CD4-positive, CD25-positive, alpha-beta regulatory T cell (primary cell): Measurements from ENCODE around the gene ZFAND3. TPM values are rescaled to one million over a fixed set of nuclear protein-coding genes. Genes with fewer than 3 reads are reported as not detected.

Experiments
- ATAC-seq, 2 donors: fragments of 150-1000 bp; cut with Tn5 transposase; one replicate each; pipeline ENCODE4 v1.10.0; 2021; ENCODE audit warnings: low read depth in 2 of 2, moderate number of reproducible peaks in 2 of 2, moderate library complexity in 1 of 2
- DNase-seq, 3 donors: peaks; one replicate each; pipeline versions ENCODE4 v3.0.0 to v3.0.0-alpha.2; 2012 to 2022; ENCODE audit warnings: mixed read lengths in 1 of 3
- H3K27ac ChIP-seq: one replicate; pipeline ENCODE4 v1.7.0; 2013; ENCODE audit warnings: mild to moderate bottlenecking, low read length; ENCODE audit not compliant: insufficient read depth, poor library complexity, severe bottlenecking
- H3K27me3 ChIP-seq: one replicate; pipeline ENCODE4 v1.7.0; 2013; ENCODE audit warnings: low read length; ENCODE audit not compliant: control insufficient read depth, insufficient read depth
- H3K36me3 ChIP-seq: one replicate; pipeline ENCODE4 v1.7.0; 2013; ENCODE audit warnings: mild to moderate bottlenecking, low read length, moderate library complexity; ENCODE audit not compliant: control insufficient read depth, insufficient read depth
- H3K4me1 ChIP-seq: 2 replicates; pipeline ENCODE4 v1.7.0; 2013; ENCODE audit warnings: mild to moderate bottlenecking, low read length; ENCODE audit not compliant: insufficient read depth, control insufficient read depth, poor library complexity, severe bottlenecking
- H3K4me3 ChIP-seq: one replicate; pipeline ENCODE4 v1.7.0; 2013; ENCODE audit warnings: low read depth, mild to moderate bottlenecking, low read length, moderate library complexity
- H3K9me3 ChIP-seq, 2 experiments: 1 replicate in 1 of 2; 2 replicates in 1 of 2; pipeline ENCODE4 v1.7.0; 2013; ENCODE audit warnings: low read length in 2 of 2, mild to moderate bottlenecking in 1 of 2, moderate library complexity in 1 of 2; ENCODE audit not compliant: control insufficient read depth in 2 of 2
- H3K27ac Mint-ChIP-seq, 3 donors: one replicate each; pipeline ENCODE4 v1.8.0; 2020 to 2022; ENCODE audit warnings: mild to moderate bottlenecking in 3 of 3, mixed read lengths in 3 of 3, moderate library complexity in 2 of 3
- H3K27me3 Mint-ChIP-seq: one replicate; pipeline ENCODE4 v1.8.0; 2022; ENCODE audit warnings: mild to moderate bottlenecking, mixed read lengths
- H3K36me3 Mint-ChIP-seq: one replicate; pipeline ENCODE4 v1.8.0; 2020; ENCODE audit warnings: mixed read lengths
- H3K4me1 Mint-ChIP-seq, 4 donors: one replicate each; pipeline ENCODE4 v1.8.0; 2020 to 2022; ENCODE audit warnings: mixed read lengths in 4 of 4, mild to moderate bottlenecking in 1 of 4
- H3K4me3 Mint-ChIP-seq, 4 donors: one replicate each; pipeline ENCODE4 v1.8.0; 2020 to 2022; ENCODE audit warnings: mild to moderate bottlenecking in 4 of 4, mixed read lengths in 4 of 4, moderate library complexity in 3 of 4
- H3K9me3 Mint-ChIP-seq, 7 donors: one replicate each; pipeline ENCODE4 v1.8.0; 2020 to 2022; ENCODE audit warnings: mixed read lengths in 7 of 7, mild to moderate bottlenecking in 3 of 7, moderate library complexity in 2 of 7
- polyA plus RNA-seq, 4 donors: library from polyadenylated mRNA; unstranded; fragments of 300-500 nt; fragmentation: Illumina TruSeq; gene quantifications; one replicate each; pipeline ENCODE4 v1.2.3, GENCODE V29; 2021
- total RNA-seq: library from RNA; stranded (reverse); gene quantifications from one replicate; pipeline ENCODE4 v1.2.3, GENCODE V29; 2022

The ZFAND3 gene
- total and polyA plus RNA-seq, 5 donors from 2014 or later, result 3.5 to 60.0 (median 5.1) TPM

GRCh38 chr6:37824170-37824569, 4.6 kb downstream of the ZFAND3 start:
- Mint-ChIP-seq H3K27me3 (peaks cover 4% of the 10 kb centered on the region), H3K27ac (peak overlapping the region in 1 of 3 donors; percentile 58), H3K36me3 (peaks cover 5% of the 10 kb centered on the region), H3K4me3 (peak overlapping the region in 1 of 4 donors; percentile 15), H3K4me1 (peaks cover 56 to 81% (median 58%) of the 10 kb centered on the region in 4 donors), H3K9me3 (no peaks in the 10 kb centered on the region)
- Histone ChIP-seq H3K4me3 (no peak overlapping the region), H3K4me1 (peaks cover 38% of the 10 kb centered on the region), H3K27ac (no peak overlapping the region), H3K36me3 (no peaks in the 10 kb centered on the region), H3K27me3 (no peaks in the 10 kb centered on the region), H3K9me3 (no peaks in the 10 kb centered on the region)
- ATAC-seq (no peak), DNase-seq (no peak)

- Histone ChIP-seq H3K4me1 (peaks cover 32% of the 10 kb centered on the region), H3K36me3 (peaks cover 2% of the 10 kb centered on the region), H3K9me3 (no peaks in the 10 kb centered on the region), H3K4me3 (no peak overlapping the region), H3K27ac (no peak overlapping the region), H3K27me3 (no peaks in the 10 kb centered on the region)
- H3K4me1 Mint-ChIP-seq, result peaks cover 55 to 88% (median 65%) of the 10 kb centered on the region in 4 donors
- H3K36me3 Mint-ChIP-seq, result peaks cover 5% of the 10 kb centered on the region
- peak overlapping the region in 1 of 3 donors; percentile 11 for H3K27ac Mint-ChIP-seq
- H3K9me3 Mint-ChIP-seq, result no peaks in the 10 kb centered on the region
- ATAC-seq (no peak), DNase-seq (no peak)
- H3K27me3 Mint-ChIP-seq, result no peaks in the 10 kb centered on the region
- H3K4me3 Mint-ChIP-seq, result peak overlapping the region in 2 of 4 donors; percentile 46 to 52
Observed at GRCh38 chr6:37826188-37826587, 6.7 kb downstream of the ZFAND3 start.

- Histone ChIP-seq H3K4me1 (peaks cover 32% of the 10 kb centered on the region), H3K9me3 (no peaks in the 10 kb centered on the region), H3K27ac (no peak overlapping the region), H3K4me3 (no peak overlapping the region), H3K27me3 (no peaks in the 10 kb centered on the region), H3K36me3 (peaks cover 5% of the 10 kb centered on the region)
- peaks cover 6% of the 10 kb centered on the region for H3K36me3 Mint-ChIP-seq
- ATAC-seq (no peak), DNase-seq (no peak)
- peak overlapping the region in 2 of 3 donors; percentile 11 to 17 for H3K27ac Mint-ChIP-seq
- H3K4me3 Mint-ChIP-seq, result peak overlapping the region in 1 of 4 donors; percentile 10
- H3K9me3 Mint-ChIP-seq, result peaks cover 0 to 2% (median 0%) of the 10 kb centered on the region in 7 donors
- peaks cover 47 to 88% (median 65%) of the 10 kb centered on the region in 4 donors for H3K4me1 Mint-ChIP-seq
- no peaks in the 10 kb centered on the region for H3K27me3 Mint-ChIP-seq
Observed at GRCh38 chr6:37826993-37827392, 7.5 kb downstream of the ZFAND3 start.

GRCh38 chr6:37827603-37828265, 8.2 kb downstream of the ZFAND3 start:
- Mint-ChIP-seq H3K27me3 (no peaks in the 10 kb centered on the region), H3K9me3 (peaks cover 0 to 2% (median 0%) of the 10 kb centered on the region in 7 donors), H3K4me3 (peak overlapping the region in 1 of 4 donors; percentile 28), H3K36me3 (peaks cover 10% of the 10 kb centered on the region), H3K4me1 (peaks cover 40 to 84% (median 61%) of the 10 kb centered on the region in 4 donors), H3K27ac (peak overlapping the region in 2 of 3 donors; percentile 17 to 49)
- H3K27ac ChIP-seq, result no peak overlapping the region
- H3K27me3 ChIP-seq, result no peaks in the 10 kb centered on the region
- H3K36me3 ChIP-seq, result peaks cover 6% of the 10 kb centered on the region
- no peak for ATAC-seq
- no peaks in the 10 kb centered on the region for H3K9me3 ChIP-seq
- H3K4me1 ChIP-seq, result peaks cover 25% of the 10 kb centered on the region
- H3K4me3 ChIP-seq, result no peak overlapping the region
- no peak for DNase-seq

GRCh38 chr6:37830225-37830624, 10.7 kb downstream of the ZFAND3 start:
- Histone ChIP-seq H3K4me3 (no peak overlapping the region), H3K27me3 (no peaks in the 10 kb centered on the region), H3K36me3 (peaks cover 16% of the 10 kb centered on the region), H3K4me1 (peaks cover 14% of the 10 kb centered on the region), H3K27ac (no peak overlapping the region), H3K9me3 (no peaks in the 10 kb centered on the region)
- H3K27me3 Mint-ChIP-seq, result no peaks in the 10 kb centered on the region
- ATAC-seq, result no peak
- peaks cover 0 to 5% (median 3%) of the 10 kb centered on the region in 7 donors for H3K9me3 Mint-ChIP-seq
- DNase-seq, result no peak
- H3K36me3 Mint-ChIP-seq, result peaks cover 22% of the 10 kb centered on the region
- peak overlapping the region in 1 of 3 donors; percentile 53 for H3K27ac Mint-ChIP-seq
- no peak overlapping the region for H3K4me3 Mint-ChIP-seq
- peaks cover 20 to 69% (median 48%) of the 10 kb centered on the region in 4 donors for H3K4me1 Mint-ChIP-seq

- Histone ChIP-seq H3K27ac (no peak overlapping the region), H3K27me3 (no peaks in the 10 kb centered on the region), H3K4me3 (no peak overlapping the region), H3K9me3 (no peaks in the 10 kb centered on the region), H3K36me3 (peaks cover 16% of the 10 kb centered on the region), H3K4me1 (peaks cover 12% of the 10 kb centered on the region)
- ATAC-seq (no peak), DNase-seq (no peak)
- Mint-ChIP-seq H3K9me3 (peaks cover 0 to 5% (median 3%) of the 10 kb centered on the region in 7 donors), H3K4me1 (peaks cover 16 to 69% (median 48%) of the 10 kb centered on the region in 4 donors), H3K27ac (peak overlapping the region in 2 of 3 donors; percentile 53 to 82), H3K36me3 (peaks cover 17% of the 10 kb centered on the region), H3K27me3 (no peaks in the 10 kb centered on the region), H3K4me3 (no peak overlapping the region)
Observed at GRCh38 chr6:37831457-37831856, 11.9 kb downstream of the ZFAND3 start.

GRCh38 chr6:37835923-37836322, 16.4 kb downstream of the ZFAND3 start:
- Histone ChIP-seq H3K9me3 (no peaks in the 10 kb centered on the region), H3K27ac (no peak overlapping the region), H3K36me3 (peaks cover 14% of the 10 kb centered on the region), H3K4me1 (peaks cover 5% of the 10 kb centered on the region), H3K27me3 (no peaks in the 10 kb centered on the region), H3K4me3 (no peak overlapping the region)
- Mint-ChIP-seq H3K27me3 (no peaks in the 10 kb centered on the region), H3K4me1 (peaks cover 15 to 55% (median 45%) of the 10 kb centered on the region in 4 donors), H3K9me3 (peaks cover 0 to 5% (median 3%) of the 10 kb centered on the region in 7 donors), H3K36me3 (peaks cover 26% of the 10 kb centered on the region), H3K4me3 (peak overlapping the region in 1 of 4 donors; percentile 7), H3K27ac (peak overlapping the region in 1 of 3 donors; percentile 5)
- no peak for DNase-seq
- ATAC-seq, result no peak
